HG02763 (cell line): ENCODE data around the gene ZNF236.

ENCODE experiments used
- ATAC-seq: cut with Tn5 transposase; IDR thresholded peaks from one replicate; pipeline ENCODE4 v1.9.1; 2021; ENCODE audit warnings: mild to moderate bottlenecking, moderate library complexity; ENCODE audit not compliant: unreplicated experiment

ZNF236 gene

DNA sequence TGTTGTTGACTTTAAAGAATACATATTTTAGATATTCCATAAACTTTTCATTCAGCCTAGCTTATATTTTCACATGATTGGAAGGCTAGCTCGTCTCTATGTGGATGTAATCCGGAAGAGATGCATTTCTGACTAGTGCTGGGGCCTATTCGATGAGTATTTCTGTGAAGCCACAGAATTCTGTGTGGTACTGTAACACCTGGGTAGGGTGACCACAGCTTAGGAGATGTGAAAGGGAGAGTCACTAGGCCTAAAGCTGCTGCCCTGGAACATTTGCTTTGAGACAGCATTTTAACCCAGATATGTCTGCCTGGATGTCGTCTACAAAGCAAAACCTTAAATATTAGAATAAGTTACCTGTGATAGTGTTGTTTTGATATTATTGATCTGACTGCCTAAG is 83.5 kb downstream of the ZNF236 start:
- ATAC-seq: no peak

DNA sequence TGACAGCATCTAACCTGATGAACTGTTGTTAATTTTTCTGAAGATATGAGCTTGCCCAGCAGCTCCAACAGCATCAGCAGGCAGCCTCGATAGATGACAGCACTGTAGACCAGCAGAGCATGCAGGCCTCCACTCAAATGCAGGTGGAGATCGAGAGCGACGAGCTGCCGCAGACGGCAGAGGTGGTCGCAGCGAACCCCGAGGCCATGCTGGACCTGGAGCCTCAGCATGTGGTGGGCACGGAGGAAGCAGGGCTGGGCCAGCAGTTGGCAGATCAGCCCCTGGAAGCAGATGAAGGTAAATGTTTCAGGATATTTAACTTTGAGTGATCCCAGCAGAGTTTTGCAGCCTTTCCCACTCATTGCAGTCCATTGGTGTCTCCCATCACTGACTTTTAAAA is 85.9 kb downstream of the ZNF236 start:
- no peak for ATAC-seq

- ATAC-seq: no peak
Measured at GRCh38 chr18:76909439-76909838, 87.1 kb downstream of the ZNF236 start.

GRCh38 chr18:76911440-76911839 is 89.1 kb downstream of the ZNF236 start:
- ATAC-seq: no peak

GRCh38 chr18:76913583-76913982 is 91.2 kb downstream of the ZNF236 start:
- ATAC-seq: no peak

GRCh38 chr18:76914314-76914713 is 92.0 kb downstream of the ZNF236 start:
- peak; percentile 60 for ATAC-seq

DNA sequence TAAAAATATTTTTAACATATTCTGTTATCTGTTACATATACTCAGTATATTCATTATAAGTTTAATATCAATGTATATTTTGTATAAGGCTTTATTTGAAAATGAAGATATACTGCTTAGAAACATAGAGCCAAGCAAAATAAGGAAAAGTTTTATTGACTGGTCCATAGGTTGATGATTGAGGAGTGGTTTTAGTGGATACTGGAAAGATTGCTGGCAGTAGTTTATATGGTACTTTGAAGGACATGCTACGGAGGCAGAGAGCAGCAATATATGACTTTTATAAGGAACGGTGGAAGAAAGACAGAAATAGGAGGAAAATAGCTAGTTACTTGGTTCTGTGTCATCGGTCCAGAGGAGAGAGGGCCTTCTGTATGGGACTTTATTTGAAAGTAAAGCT is 92.4 kb downstream of the ZNF236 start:
- ATAC-seq: no peak

DNA sequence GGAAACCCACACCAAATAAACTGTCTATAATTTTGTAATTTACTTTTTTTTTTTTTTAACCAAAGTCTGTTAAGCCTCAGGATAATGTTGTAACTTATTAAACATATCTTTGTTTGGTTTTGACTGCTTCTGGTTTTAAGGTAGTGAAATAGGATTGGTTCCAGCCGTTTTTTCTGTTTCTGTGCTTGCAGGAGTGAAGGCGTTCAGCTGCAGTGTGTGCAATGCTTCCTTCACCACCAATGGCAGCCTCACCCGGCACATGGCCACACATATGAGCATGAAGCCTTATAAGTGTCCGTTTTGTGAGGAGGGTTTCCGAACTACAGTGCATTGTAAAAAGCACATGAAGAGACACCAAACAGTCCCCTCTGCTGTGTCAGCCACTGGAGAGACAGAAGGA is 93.1 kb downstream of the ZNF236 start:
- no peak for ATAC-seq

- ATAC-seq: no peak
Measured at GRCh38 chr18:76920974-76921373, 98.6 kb downstream of the ZNF236 start.

GRCh38 chr18:76922107-76922506 is 99.8 kb downstream of the ZNF236 start:
- peak; percentile 94 for ATAC-seq

DNA sequence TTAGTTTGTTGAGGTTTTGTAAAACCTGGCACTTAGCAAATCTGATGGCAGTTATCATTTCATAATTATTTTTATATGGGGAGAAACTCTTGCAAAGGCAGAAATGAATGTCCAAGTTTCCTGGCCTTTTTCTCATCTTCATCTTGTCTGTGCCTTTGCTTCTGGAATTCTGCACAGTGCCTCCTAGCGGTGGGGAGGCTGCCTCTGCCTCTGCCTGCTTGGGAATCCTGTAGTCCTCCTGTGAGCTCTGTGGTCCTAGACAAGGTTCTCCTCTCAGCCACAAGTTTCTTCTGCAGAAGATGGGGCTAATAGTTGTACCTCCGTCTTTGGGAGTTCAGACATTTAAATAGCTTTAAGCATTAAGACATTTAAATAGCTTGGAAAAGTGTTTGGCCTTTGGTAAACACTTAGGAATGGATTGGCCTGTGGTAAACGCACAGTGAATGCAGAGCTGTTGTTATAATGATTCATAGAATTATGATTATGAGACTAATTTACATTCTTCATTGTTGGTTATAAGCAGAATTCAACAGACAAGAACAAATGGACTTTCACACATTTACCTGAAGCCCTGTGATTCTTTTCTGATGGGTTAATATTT is 101.2 kb downstream of the ZNF236 start:
- ATAC-seq: no peak

DNA sequence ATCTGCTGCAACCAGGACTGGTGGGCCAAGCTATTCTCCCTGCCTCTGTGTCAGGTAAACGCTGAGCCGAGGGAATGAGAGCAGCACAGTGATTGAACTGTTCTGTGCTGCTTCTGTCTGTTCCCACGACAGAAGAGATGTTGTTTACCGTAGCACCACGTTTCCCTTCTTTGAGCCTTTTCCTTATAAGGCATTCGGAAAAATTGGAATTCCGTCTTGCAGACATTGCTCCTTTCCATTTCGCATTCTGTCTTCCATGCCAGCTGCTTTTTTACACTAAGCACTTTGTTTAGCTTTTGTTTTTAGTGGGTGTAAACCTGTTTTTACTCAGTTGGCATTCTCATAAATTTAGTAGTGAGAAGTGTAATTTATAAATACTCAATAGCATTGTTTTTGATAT is 103.1 kb downstream of the ZNF236 start:
- no peak for ATAC-seq

GRCh38 chr18:76927223-76927725 is 104.9 kb downstream of the ZNF236 start:
- ATAC-seq: no peak

DNA sequence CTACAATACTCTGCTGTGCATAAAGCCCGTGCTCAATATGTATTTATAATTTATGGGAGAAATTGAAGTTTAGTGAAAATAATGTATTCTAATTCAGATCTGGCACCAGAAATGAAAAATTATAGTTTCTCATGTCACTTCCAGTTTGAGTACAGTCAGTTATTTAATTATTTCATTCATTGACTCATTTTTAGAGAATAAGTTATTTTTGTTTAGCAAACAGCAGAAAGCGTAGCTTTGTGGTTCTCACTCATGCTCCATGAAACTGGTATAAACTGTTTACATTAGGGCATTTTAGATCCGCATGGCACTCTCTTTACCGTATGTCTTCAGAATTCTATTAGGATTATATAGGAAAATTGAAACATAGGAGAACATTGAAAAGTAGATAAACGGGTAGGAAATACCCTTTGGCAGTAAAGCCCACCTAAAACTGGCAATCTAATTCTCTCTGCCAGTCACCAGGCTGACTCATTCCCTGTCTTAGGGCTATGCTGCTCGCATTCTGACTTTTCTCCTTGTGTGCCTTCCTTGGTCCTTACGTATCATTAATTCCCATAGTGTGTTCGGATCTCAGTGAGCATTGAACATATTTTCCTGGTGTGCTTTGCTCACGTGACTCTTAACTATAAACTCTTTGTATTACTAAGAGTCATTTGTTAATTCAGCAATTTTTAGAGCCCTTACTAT is 106.0 kb downstream of the ZNF236 start:
- no peak for ATAC-seq

GRCh38 chr18:76931171-76931570 is 108.8 kb downstream of the ZNF236 start:
- no peak for ATAC-seq

GRCh38 chr18:76932026-76932819 is 109.9 kb downstream of the ZNF236 start:
- ATAC-seq: no peak

DNA sequence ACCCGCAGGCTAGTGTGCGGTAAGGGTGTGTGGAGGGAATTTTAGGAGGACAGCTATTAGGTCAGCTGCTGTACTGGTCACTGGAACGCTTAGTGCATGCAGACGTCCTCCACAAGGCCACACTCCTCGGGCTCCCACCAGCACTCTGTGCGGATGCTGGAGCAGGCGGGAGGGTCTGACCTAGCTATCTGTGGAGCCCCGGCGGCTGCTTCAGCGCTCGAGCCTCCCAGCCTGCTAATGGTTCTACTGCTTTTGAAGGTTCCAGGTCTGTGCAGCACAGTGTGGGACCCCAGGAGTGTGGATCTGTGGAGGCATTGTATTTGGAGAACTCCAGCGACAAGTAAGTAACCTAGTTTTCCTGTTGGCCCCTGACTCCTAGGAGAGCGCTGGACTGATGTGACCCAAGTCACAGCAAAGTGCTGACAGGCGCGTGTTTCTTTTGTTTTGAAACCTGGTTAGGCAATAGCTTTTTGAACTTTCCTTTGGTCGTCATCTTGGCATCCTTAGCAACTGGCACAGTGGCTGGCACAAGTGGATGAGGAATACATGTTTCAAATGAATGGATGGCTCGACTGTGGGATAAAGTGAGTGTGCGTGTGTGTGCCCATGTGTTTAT is 113.5 kb downstream of the ZNF236 start:
- ATAC-seq: no peak

GRCh38 chr18:76936877-76937276 is 114.5 kb downstream of the ZNF236 start:
- no peak for ATAC-seq

- ATAC-seq: no peak
Measured at GRCh38 chr18:76937597-76937996, 115.2 kb downstream of the ZNF236 start.

GRCh38 chr18:76938619-76939018 is 116.3 kb downstream of the ZNF236 start:
- ATAC-seq: no peak

DNA sequence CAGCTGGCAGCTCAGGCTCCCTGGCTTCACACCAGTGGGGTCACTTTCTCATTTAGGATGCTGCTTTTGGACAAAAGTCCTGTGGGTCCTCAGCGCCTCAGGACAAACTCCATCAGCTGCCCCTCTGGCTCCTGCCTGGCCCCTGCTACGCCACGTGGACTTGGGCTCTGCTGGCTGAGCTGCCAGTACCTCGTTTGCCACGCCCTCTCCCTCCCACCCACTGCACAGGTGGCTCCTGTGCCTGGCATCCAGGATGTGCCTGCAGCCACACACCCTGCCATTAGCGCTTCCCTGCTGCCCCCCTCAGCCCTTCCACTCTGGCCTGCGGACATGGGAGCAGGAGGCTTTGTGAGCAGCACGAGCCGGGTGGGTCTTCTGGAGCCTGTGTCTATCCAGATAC is 118.9 kb downstream of the ZNF236 start:
- no peak for ATAC-seq
